HG03378 (cell line): Measurements from ENCODE around the gene MYRF.

Experiments
- ATAC-seq: cut with Tn5 transposase; IDR thresholded peaks from one replicate; pipeline ENCODE4 v1.9.1; 2021; ENCODE audit warnings: mild to moderate bottlenecking, moderate library complexity; ENCODE audit not compliant: unreplicated experiment

Gene MYRF

DNA sequence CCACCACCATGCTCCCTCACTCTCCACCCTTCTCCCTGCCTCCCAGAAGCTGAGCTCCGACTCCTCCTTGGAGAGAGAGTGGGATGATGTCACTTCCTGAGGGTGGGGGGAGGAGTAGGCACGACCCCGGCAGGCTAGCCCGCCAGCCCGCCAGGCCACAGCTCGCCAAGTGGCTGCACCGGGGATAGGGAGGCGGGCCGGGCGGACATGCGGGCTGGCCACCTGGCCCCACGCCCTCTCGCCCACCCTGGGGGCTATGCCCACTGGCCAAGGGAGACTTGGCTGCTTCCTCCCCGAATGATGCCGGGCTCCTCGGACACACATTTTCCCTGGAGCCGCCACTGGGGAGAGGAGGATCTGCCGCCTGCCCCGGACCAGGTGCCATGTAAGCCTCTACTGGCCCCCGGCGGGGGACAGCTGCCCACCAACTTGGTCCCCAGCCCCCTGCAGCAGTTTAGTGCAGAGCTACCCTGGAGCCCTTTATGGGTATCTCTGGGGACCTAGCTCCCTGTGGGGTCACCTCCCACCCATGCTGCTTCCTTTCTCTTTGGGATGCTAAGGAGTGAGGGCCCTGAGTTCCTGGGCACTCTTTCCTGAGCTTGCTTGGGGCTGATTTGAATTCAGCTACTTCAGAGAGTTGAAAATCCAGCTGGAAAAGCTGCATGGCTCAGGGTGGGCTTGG lies 33.7 kb upstream of the MYRF start:
- no peak for ATAC-seq

DNA sequence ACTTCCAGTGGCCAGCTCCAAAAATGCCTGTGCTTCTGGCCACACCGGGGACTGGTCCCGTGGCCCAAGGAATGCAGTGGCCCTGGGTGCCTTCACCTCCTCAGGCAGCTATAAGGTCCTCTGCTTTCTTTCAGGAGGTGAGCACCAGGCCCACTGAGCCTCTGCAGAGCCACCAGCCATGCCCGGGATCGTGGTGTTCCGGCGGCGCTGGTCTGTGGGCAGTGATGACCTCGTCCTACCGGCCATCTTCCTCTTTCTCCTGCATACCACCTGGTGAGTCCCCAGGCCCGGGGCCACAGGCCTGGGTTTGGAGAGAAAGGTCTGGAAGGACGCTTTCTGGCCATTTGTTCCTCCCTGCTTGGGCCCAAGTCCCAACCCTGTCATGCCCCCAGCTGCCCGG lies 32.5 kb upstream of the MYRF start:
- ATAC-seq, result no peak

DNA sequence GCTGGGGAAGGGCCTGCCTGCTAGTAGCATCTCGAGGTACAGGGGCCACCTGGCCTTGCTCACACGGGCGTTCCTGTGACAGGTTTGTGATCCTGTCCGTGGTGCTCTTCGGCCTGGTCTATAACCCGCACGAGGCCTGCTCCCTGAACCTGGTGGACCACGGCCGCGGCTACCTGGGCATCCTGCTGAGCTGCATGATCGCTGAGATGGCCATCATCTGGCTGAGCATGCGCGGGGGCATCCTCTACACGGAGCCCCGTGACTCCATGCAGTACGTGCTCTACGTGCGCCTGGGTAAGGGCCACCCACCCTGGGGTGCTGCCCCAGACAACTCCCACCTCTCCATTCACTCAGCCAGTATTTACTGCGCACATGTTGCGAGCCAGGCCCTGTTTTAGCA lies 31.8 kb upstream of the MYRF start:
- ATAC-seq, result no peak

DNA sequence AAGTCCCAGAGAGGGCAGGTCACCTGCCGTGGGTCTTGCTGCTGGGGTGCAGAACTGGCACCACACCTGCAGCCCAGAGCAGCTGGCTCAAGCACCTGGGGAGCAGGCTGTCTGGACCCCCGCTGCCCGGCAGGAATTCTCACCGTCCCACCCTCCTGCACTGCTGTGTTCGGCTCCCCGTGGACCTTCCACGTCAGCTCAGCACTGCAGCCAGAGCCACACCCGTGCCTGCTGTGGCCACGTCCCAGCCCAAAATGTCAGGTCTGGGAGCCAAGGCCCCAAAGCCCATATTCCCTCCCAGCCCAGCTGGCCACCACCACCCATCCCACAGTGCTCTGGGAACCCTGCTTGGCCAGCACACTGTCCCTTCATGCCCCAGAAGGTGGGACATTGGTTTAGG lies 28.0 kb upstream of the MYRF start:
- ATAC-seq, result no peak

DNA sequence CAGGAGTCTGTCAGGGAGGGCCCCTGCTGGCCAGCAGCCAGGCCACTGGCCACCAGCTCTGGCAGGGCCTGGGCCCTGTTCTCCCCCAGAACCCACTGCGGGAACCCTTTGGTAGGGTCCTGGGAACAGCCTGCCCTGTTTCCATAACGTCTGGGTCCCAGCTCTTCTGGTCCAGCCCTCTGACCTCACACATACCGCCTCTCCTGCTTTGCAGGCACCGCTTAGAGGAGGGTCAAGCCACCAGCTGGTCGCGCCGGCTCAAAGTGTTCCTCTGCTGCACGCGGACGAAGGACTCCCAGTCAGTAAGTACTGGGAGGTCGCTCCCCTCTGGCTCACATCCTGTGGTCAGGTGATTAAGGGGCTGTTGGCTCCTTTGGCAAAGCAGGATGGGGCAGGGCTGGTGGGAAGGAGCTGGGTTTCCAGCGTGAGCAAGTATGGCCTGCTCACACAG lies 26.6 kb upstream of the MYRF start:
- ATAC-seq, result no peak

DNA sequence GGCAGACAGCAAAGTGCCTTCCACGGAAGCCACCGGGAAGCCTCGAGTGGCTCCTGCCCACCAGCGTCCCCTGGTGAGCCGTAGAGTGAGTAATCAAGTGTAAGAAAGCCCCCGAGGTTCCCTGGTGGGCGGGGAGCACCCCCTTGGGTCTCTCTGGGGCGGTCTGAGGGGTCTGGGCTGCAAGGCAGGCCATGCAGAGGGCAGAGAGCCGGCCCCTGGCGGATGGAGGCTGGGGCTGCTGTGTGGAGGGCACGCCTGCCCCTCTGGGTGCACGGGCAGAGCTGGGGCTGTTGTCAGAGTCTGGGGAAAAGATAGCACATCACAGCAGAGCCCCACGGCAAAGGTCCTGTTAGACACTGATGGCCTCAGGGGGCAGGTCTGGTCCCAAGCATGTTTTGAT lies 25.7 kb upstream of the MYRF start:
- no peak for ATAC-seq

DNA sequence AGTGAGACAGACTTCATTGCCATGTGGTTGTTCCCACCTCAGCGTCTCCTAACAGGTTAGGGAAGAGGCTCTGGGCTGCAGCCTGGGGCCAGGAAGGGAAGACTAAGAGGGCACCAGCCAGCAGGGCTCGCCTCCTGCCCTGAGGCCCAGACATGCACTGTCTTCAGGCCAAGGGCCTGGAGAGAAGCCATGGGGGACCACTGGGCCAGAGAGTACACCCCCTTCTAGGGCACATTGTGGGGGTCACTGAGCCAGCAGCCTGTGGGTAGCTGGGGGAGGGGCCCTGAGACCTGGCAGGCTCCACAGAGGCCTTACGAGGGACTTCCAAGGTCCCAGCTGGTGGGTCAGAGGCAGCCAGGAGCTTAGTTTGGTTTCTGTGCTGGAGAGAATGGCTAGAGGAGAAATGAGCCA lies 25.0 kb upstream of the MYRF start:
- ATAC-seq, result no peak

DNA sequence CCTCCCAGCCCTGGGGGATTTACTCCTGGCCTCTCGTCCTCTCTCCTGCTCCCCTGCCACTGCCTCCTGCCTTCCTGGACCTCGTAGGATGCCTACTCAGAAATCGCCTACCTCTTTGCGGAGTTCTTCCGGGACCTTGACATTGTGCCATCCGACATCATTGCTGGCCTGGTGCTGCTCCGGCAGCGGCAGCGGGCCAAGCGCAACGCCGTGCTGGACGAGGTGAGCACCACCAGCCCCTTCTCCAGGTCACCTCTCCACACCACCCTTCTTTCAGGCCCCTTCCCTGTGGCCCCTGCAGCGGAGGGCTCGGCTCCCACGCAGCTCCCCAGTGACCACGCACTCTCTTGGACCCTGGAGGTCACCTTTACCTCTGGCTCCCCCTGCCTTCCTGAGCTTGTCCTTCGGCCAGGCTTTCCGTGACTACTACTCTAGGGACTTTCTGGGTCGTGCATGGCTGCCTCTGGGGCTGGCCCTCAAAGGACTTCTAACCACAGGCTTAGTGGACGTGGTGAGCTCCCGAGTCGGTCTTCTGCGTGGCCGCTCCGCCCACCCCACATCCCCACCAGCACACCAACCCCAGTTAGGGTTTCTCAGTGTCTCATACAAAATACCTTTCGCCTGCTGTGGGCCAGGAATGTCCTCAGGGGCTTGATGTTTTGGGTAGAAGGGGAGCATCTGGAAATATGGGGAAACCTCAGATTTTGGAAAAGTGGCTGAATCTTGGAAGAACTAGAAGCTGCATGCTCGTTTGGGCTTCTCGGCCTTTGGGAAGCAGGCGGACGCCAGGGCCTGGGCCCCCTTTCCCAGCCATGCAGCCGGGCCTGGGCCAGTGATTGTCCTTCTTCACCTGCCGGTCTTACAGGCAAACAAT lies 24.1 kb upstream of the MYRF start:
- ATAC-seq, result no peak

DNA sequence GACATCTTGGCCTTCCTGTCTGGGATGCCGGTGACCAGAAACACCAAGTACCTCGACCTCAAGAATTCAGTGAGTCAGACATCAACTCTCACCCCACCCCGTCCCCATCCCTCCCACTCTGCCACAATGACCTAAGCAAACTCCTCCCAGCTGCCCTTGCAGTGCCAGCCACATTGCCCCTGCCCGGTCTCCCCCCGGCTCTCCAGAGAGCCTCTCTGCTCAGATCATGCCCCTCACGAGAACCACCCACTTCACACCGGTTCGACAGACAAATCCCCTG lies 23.6 kb upstream of the MYRF start:
- ATAC-seq, result no peak

DNA sequence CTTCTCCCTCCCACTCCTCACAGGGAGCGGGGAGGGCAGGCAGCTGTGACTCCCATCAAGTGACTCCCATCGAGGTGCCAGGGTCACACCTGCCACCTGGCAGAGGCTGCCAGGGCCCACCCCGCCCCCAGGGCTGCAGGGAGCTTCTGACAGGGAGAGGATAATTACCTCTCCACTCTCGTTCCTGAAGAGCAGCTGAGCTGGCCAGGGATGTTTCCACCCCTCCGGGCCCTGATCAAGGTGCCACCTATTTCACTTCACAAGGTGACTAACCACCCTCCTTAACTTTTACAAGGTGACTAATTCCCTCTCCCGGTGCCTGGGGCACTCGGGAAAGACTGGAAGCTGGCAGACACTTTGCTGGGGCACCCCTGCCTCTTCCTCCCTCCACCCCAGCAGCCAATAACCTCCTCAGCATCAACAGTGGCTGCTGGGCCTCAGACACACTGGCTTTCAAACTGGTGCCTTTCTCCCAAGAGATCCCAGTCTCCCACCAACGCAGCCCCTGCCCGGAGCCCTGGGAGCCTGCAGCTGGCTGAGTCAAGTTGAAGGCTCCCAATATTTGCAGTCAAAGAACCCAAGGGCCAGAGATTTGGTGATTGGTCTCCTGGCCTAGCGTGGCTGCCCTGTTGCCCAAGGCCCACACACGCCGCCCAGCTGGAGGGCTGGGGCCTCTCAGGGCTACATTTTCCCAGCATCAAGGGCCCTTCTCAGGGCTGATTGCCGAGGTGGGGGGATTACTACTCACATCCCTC lies 22.0 kb upstream of the MYRF start:
- ATAC-seq, result no peak

DNA sequence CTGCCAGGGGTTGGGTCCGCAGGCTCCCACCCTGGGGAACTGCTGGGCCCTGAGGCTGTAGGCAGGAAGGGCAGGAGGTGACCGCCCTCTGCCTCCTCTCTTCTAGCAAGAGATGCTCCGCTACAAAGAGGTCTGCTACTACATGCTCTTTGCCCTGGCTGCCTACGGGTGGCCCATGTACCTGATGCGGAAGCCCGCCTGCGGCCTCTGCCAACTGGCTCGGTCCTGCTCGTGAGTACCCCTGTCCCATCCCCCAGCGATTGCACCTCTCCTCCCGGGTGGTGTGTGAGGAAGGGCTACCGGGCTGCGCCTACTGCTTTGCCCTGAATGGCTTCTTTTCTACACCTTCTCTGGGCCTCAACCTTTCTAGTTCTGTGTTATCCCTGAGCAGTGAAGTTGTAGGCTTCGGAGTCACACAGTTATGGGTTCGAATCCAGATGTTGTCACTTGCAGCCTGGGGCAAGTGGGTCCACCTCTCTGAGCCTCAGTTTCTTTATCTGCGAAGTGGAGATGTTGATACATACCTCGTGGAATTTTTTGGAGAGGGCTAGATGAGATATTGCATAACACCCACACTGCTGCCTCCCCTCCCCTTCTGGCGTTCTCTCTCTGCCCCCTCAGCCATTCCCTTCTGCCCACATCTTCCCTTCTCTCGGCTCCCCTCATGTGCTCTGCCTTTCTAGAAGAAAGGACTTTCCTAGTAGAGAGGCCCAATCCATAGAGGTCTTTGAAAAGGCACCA lies 21.1 kb upstream of the MYRF start:
- no peak for ATAC-seq

DNA sequence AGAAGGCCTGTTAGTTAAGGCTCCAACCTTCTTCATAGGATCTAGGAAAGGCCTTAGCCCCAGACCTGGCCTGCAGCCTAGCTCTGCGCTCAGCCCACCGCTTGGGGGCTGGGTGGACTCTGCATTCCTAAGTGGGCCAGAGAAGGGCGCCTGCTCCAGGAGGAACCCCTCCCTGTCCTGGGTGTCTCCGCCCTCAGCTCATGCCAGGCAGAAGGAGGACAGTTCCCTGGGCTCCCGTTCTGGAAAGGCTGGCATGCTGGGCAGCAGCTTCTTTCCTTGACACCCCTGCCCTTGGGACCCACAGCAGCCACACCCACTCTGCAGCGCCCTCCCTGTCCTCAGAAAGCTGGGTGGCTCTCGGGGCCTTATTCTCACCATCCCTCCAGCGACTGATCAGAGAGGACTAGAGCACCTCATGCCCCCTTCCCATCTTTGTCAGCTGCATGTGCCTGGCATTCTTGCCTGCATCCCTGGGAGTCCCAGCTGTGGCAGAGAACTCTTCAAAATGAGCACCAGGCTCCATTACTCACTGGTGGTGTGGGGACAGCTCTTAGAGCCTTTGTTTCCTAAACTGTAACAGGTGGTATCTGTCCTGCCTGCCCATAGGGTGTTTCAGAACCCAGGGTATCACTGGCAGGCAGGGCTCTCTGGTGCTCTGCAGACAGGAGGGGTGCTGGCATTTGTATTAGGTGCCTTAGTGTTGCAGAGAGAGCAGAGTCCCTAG lies 20.3 kb upstream of the MYRF start:
- ATAC-seq, result no peak

DNA sequence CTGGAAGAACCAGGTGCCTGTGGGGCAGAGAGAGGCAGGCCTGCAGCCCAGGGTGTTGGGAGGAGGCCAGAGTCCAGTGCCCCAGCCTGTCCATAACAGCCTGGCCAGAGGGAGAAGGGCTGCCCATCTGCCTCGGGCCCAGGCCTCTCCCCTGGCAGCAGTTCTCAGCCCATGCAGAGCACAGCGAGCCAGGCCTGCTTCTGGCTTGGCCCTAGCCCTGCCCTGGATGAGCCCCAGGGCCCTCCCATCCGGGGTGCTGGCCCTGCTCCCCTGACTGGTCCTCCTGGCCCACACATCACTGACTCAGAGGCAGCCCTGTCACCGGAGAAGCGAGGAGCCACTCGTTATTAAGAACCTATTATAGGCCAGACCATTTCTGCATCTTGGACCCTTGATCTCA lies 19.7 kb upstream of the MYRF start:
- ATAC-seq, result no peak

DNA sequence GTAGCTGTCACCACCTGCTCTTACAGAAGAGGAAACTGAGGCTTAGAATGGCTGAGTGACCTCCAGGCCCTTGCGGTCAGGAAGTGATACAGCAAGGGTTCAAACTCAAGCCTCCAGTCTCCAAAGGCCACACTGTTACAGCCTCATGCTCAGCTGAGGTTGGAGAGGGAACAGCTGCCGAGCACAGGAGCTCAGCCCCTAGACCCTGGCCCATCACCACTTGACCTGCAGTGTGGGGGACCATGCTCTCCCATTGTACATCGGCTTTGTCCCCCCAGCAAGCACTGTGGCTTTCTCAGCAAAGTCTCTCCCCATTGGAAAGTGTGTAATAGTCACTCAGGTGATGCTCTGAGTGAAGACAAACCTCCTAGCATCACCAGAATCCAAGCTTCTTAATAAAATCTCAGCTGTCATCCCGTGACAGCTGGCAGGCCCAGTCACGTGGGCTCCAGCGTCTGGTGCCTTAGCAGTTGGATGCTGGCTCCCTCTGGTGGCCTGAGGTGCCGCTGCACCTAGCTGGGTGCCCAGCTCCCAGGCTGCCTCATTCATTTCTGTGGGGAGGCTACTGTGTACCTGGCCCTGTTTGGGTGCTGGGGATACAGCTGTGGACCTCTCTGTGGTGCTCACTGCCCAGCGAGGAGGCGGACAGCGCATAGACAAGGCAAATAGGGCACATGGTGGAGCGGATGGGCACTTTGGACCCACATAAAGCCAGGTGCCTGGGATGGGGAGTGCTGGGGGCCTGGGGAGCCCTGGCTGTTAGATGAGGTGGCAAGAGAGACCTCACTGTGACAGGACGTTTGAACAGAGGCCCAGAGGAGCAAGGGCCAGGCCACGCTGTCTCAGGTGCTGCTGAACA lies 19.1 kb upstream of the MYRF start:
- ATAC-seq, result no peak

DNA sequence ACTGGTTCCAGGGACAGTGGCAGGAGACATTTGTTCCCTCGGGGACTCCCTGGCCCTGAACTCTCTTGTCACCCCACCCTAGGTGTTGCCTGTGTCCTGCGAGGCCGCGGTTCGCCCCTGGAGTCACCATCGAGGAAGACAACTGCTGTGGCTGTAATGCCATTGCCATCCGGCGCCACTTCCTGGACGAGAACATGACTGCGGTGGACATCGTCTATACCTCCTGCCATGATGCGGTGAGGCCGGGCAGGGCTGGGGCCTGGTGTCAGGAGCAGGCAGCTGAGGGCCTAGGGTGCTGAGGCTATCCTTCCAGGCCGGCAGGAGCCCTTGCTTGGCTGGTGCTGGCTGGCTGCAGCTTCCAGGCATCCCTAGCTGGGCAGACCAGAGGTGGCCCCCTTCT lies 17.7 kb upstream of the MYRF start:
- no peak for ATAC-seq

DNA sequence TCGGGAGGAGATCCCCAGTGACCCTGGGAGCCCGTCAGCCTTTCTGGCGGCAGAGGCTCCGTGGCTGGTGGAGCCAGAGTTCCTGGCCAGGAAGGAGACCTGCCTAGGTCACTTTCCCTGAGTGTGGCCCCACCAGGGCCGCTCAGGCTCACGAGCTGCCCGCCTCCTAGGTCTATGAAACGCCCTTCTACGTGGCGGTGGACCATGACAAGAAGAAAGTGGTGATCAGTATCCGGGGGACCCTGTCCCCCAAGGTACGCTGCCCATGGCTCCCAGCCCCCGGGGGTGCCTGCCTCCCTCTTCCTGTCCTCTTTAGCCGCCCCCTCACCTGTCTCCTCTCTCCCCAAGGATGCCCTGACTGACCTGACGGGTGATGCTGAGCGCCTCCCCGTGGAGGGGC lies 17.0 kb upstream of the MYRF start:
- ATAC-seq, result no peak

DNA sequence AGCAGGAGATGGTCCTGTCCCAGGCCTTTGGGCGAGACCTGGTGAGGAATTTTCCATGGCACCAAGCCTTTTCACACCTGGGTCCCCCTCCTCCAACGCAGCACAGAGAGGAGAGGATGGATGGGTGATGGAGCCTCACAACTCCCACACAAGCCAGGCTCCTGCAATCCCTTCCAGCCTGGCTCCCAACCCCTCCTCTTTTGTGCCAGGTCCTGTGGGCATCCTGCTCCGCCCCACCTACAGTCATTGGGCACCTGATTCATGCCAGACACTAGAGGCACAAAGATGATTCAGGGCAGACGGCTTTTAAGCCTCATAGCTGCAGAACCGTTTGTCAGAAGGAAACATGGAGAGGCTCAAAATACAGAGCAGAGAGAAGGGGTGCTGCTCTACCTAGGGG lies 16.1 kb upstream of the MYRF start:
- ATAC-seq, result no peak

DNA sequence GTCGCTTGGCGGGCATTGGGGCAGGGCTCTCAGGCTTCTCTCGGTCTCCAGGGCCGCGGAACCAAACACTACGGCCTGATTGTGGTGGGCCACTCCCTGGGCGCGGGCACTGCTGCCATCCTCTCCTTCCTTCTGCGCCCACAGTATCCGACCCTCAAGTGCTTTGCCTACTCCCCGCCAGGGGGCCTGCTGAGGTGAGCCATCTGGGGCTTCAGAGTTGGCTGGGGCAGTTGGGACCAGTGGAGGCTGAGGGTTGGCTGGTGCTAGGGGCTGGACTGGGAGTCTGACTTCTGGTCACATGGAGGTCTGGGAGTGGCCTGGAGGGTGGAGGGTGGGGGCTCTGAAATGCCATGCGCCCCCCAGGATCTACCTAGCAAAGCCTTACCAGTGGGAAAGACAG lies 15.3 kb upstream of the MYRF start:
- no peak for ATAC-seq

DNA sequence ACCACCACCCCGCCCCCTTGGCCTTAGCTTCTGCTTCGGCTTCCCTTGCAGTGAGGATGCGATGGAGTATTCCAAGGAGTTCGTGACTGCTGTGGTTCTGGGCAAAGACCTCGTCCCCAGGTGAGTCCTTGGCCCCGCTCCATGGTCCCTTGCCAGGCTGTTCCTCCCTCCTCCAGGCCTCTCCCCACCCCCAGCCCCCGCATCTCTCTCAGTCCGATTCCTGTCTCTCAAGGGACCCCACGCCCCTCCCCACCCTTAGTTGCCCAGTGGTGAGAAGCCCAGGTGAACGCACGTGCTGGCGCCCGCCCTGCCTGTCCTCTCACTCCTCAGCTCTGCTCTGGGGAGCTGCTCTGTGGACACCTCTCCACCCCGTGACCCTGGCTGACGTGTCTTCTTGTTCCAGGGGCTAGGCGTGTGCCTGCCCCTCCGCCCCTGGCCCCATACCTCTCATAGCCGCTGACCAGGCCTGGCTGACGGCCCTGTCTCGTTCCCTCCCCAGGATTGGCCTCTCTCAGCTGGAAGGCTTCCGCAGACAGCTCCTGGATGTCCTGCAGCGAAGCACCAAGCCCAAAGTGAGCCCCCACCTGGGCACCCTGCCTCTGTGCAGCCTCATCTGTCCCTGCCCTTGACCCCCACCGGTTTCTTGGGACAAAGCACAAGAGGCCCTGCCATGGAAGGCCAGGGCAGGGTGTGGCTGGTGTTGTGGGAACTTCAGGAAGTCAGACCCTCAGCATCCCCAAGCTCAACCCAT lies 14.6 kb upstream of the MYRF start:
- ATAC-seq, result no peak
